HCT116 (cell line): ENCODE measurements around the gene COL10A1. TPM values are rescaled to one million over a fixed set of nuclear protein-coding genes. Genes with fewer than 3 reads are reported as not detected.

Source experiments
- ATAC-seq: fragments of 200-7000 bp; cut with Tn5 transposase; 2 replicates; pipeline ENCODE4 v1.9.1; 2020; ENCODE audit warnings: mild to moderate bottlenecking, moderate library complexity
- BruUV-seq: library from RNA; stranded (reverse); fragments of 400-500 nt; replicated peaks from 2 replicates; lab custom pipeline; 2021; lab: Mats Ljungman, UMichigan
- CTCF ChIA-PET: fragments of 300-600 bp; sonication (Branson Sonifier 250); formaldehyde crosslinking; loops from one replicate; lab custom pipeline; 2021; ENCODE audit warnings: antibody characterized with exemption; lab: Charles Lee
- POLR2A ChIA-PET: fragments of 300-600, 350-600 bp; sonication (Branson Sonifier 250); formaldehyde crosslinking; loops from one replicate; lab custom pipeline; 2021; ENCODE audit warnings: antibody characterized with exemption; lab: Charles Lee
- RAD21 ChIA-PET, 2 experiments: fragments of 300-600 bp; sonication (Branson Sonifier 250); formaldehyde crosslinking; loops; one replicate each; lab custom pipeline; 2023; ENCODE audit warnings: low total read pairs in 2 of 2; ENCODE audit not compliant: uncharacterized antibody in 2 of 2, unreplicated experiment in 2 of 2, low non-redundant PET in 1 of 2; lab: Charles Lee
- DNase-seq: peaks from one replicate; pipeline ENCODE4 v3.0.0-alpha.2; 2010; ENCODE audit warnings: low read depth, low spot score
- H2AFZ ChIP-seq: fragments of 200-600 bp; shearing (Covaris generic), sonication (generic); 2 replicates; pipeline ENCODE4 v1.6.1; 2017; ENCODE audit warnings: low read depth, mixed run types, mixed read lengths, antibody characterized with exemption, low read length; ENCODE audit not compliant: poor library complexity, severe bottlenecking
- H3K27ac ChIP-seq: 2 replicates; pipeline ENCODE4 v1.5.1; 2012; ENCODE audit warnings: low read depth, low read length
- H3K27me3 ChIP-seq: fragments of 200-600 bp; sonication (generic); 2 replicates; pipeline ENCODE4 v1.6.1; 2016; ENCODE audit warnings: mixed run types, low read length, mixed read lengths; ENCODE audit not compliant: insufficient read depth
- H3K36me3 ChIP-seq, 2 experiments: fragments of 200-500 bp in 1 of 2; fragments of 200-600 bp in 1 of 2; sonication (Bioruptor generic) in 1 of 2; sonication (generic) in 1 of 2; 2 replicates each; pipeline versions ENCODE4 v1.5.1 to v1.6.1; 2014 to 2016; ENCODE audit warnings: low read length in 2 of 2, inconsistent platforms in 1 of 2, mixed read lengths in 1 of 2, mixed run types in 1 of 2; ENCODE audit not compliant: insufficient read depth in 2 of 2, control insufficient read depth in 1 of 2
- H3K4me1 ChIP-seq, 2 experiments: fragments of 200-600 bp in 1 of 2; sonication (generic) in 1 of 2; 2 replicates each; pipeline versions ENCODE4 v1.5.1 to v1.6.1; 2012 to 2017; ENCODE audit warnings: low read length in 2 of 2, inconsistent platforms in 1 of 2, mild to moderate bottlenecking in 1 of 2, mixed read lengths in 1 of 2, mixed run types in 1 of 2, moderate library complexity in 1 of 2; ENCODE audit not compliant: insufficient read depth in 2 of 2, control insufficient read depth in 1 of 2
- H3K4me2 ChIP-seq: fragments of 200-600 bp; sonication (generic); 2 replicates; pipeline ENCODE4 v1.6.1; 2017; ENCODE audit warnings: mixed run types, low read length, mixed read lengths
- H3K4me3 ChIP-seq, 2 experiments: fragments of 200-600 bp in 1 of 2; sonication (generic) in 1 of 2; replicated peaks in 1 of 2; 2 replicates each; pipeline ENCODE4 v1.5.1; 2011 to 2016; ENCODE audit warnings: low read length in 2 of 2, control low read depth in 1 of 2, low read depth in 1 of 2, mild to moderate bottlenecking in 1 of 2, mixed read lengths in 1 of 2, mixed run types in 1 of 2
- H3K79me2 ChIP-seq: fragments of 200-600 bp; sonication (generic); 2 replicates; pipeline ENCODE4 v1.6.1; 2017; ENCODE audit warnings: mild to moderate bottlenecking, mixed run types, low read length, moderate library complexity, mixed read lengths; ENCODE audit not compliant: insufficient read depth
- H3K9ac ChIP-seq: fragments of 200-600 bp; sonication (generic); 2 replicates; pipeline ENCODE4 v1.6.1; 2016; ENCODE audit warnings: low read length, mixed read lengths
- H3K9me2 ChIP-seq: fragments of 200-600 bp; sonication (generic), shearing (Covaris generic); 2 replicates; pipeline ENCODE4 v1.6.1; 2017; ENCODE audit warnings: mixed run types, mild to moderate bottlenecking, moderate library complexity; ENCODE audit not compliant: insufficient read depth
- H3K9me3 ChIP-seq, 2 experiments: fragments of 200-500 bp in 1 of 2; fragments of 200-600 bp in 1 of 2; sonication (Bioruptor generic) in 1 of 2; sonication (generic) in 1 of 2; 2 replicates each; pipeline ENCODE4 v1.6.1; 2014 to 2017; ENCODE audit warnings: low read length in 2 of 2, mixed read lengths in 2 of 2, inconsistent platforms in 1 of 2, low read depth in 1 of 2, mild to moderate bottlenecking in 1 of 2, mixed run types in 1 of 2, moderate library complexity in 1 of 2; ENCODE audit not compliant: control insufficient read depth in 1 of 2, insufficient read depth in 1 of 2
- H4K20me1 ChIP-seq: fragments of 200-600 bp; sonication (generic), shearing (Covaris generic); 2 replicates; pipeline ENCODE4 v1.6.1; 2017; ENCODE audit warnings: mixed run types, mild to moderate bottlenecking, moderate library complexity; ENCODE audit not compliant: insufficient read depth
- CBX3 ChIP-seq: IDR thresholded peaks from 2 replicates; pipeline ENCODE4 v1.6.1; 2012; ENCODE audit warnings: low read depth
- EZH2phosphoT487 ChIP-seq: fragments of 200-600 bp; IDR thresholded peaks from 2 replicates; pipeline ENCODE4 v1.6.1; 2018; ENCODE audit warnings: antibody characterized with exemption, borderline replicate concordance
- MAX ChIP-seq: IDR thresholded peaks from 2 replicates; pipeline ENCODE4 v1.6.1; 2012
- SP1 ChIP-seq: IDR thresholded peaks from 2 replicates; pipeline ENCODE4 v1.6.1; 2012; ENCODE audit warnings: low read depth
- intact Hi-C: fragments of 100-400 bp; cut with micrococcal nuclease; formaldehyde crosslinking; loops from 2 replicates; pipeline ENCODE4 v1.10.0; 2022
- total RNA-seq: library from RNA; stranded (reverse); gene quantifications from one replicate; pipeline ENCODE4 v1.2.1, GENCODE V29; 2021; ENCODE audit not compliant: unreplicated experiment
- TF ChIP-seq, protein P1 (sequence below): IDR thresholded peaks from 2 replicates; pipeline ENCODE4 v1.6.1; 2012; ENCODE audit warnings: low read depth

The COL10A1 gene
- total RNA-seq, 1 experiment from 2014 or later = not detected

GRCh38 chr6:116074732-116075390, 51.1 kb downstream of the COL10A1 start:
- Histone ChIP-seq H2AFZ (no peak overlapping the region), H3K4me2 (no peak overlapping the region), H3K79me2 (no peaks in the 10 kb centered on the region), H3K27me3 (no peaks in the 10 kb centered on the region), H4K20me1 (no peaks in the 10 kb centered on the region), H3K4me1 (peaks cover 12 to 24% of the 10 kb centered on the region in 2 experiments), H3K36me3 (no peaks in the 10 kb centered on the region), H3K9me2 (no peaks in the 10 kb centered on the region), H3K9ac (no peak overlapping the region), H3K4me3 (no peak overlapping the region), H3K27ac (no peak overlapping the region), H3K9me3 (no peaks in the 10 kb centered on the region)
- ChIA-PET CTCF (interaction anchor here (1.6 kb wide), 1 partner anchor 14 kb away, joined by 14 read pairs; the partner anchor contains the start of gene FRK), RAD21 (no interaction called here), POLR2A (interaction anchor here (2.0 kb wide), 1 partner anchor 14 kb away, joined by 11 read pairs; the partner anchor contains the start of gene FRK)
- intact Hi-C loops = no loop called here
- TF ChIP-seq, protein P1, sequence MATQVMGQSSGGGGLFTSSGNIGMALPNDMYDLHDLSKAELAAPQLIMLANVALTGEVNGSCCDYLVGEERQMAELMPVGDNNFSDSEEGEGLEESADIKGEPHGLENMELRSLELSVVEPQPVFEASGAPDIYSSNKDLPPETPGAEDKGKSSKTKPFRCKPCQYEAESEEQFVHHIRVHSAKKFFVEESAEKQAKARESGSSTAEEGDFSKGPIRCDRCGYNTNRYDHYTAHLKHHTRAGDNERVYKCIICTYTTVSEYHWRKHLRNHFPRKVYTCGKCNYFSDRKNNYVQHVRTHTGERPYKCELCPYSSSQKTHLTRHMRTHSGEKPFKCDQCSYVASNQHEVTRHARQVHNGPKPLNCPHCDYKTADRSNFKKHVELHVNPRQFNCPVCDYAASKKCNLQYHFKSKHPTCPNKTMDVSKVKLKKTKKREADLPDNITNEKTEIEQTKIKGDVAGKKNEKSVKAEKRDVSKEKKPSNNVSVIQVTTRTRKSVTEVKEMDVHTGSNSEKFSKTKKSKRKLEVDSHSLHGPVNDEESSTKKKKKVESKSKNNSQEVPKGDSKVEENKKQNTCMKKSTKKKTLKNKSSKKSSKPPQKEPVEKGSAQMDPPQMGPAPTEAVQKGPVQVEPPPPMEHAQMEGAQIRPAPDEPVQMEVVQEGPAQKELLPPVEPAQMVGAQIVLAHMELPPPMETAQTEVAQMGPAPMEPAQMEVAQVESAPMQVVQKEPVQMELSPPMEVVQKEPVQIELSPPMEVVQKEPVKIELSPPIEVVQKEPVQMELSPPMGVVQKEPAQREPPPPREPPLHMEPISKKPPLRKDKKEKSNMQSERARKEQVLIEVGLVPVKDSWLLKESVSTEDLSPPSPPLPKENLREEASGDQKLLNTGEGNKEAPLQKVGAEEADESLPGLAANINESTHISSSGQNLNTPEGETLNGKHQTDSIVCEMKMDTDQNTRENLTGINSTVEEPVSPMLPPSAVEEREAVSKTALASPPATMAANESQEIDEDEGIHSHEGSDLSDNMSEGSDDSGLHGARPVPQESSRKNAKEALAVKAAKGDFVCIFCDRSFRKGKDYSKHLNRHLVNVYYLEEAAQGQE = no peak
- TF ChIP-seq MAX (no peak), EZH2phosphoT487 (no peak), SP1 (no peak), CBX3 (no peak)
- DNase-seq (no peak), ATAC-seq (no peak)
- no TSS peak for BruUV-seq
